SK-N-SH (cell line): ENCODE results near the gene EIF4G1. TPM values are rescaled to one million over a fixed set of nuclear protein-coding genes. Genes with fewer than 3 reads are reported as not detected.

Source experiments
- CTCF ChIA-PET: fragments of 300-600, 350-600 bp; formaldehyde crosslinking; extraction: SDS; loops from one replicate; lab custom pipeline; 2021; lab: Yijun Ruan, JAX
- POLR2A ChIA-PET: fragments of 350-600 bp; sonication (Branson Sonifier 250); formaldehyde crosslinking; extraction: SDS; loops from one replicate; lab custom pipeline; 2020; ENCODE audit warnings: antibody characterized with exemption, inconsistent platforms; lab: Yijun Ruan, JAX
- DNase-seq: peaks from one replicate; pipeline ENCODE4 v3.0.0; 2012
- H2AFZ ChIP-seq: fragments of 200-600 bp; sonication (generic); 2 replicates; pipeline ENCODE4 v1.8.1; 2016; ENCODE audit warnings: antibody characterized with exemption, mild to moderate bottlenecking, low read depth
- H3F3A ChIP-seq: fragments of 200-600 bp; sonication (generic); replicated peaks from 2 replicates; pipeline ENCODE3; 2016; ENCODE audit warnings: antibody characterized with exemption, mild to moderate bottlenecking; ENCODE audit not compliant: insufficient read depth
- H3K27ac ChIP-seq, 2 experiments: fragments of 200-500 bp in 1 of 2; fragments of 200-600 bp in 1 of 2; sonication (Bioruptor generic) in 1 of 2; sonication (generic), shearing (Covaris generic) in 1 of 2; 2 replicates each; pipeline versions ENCODE4 v1.5.1 to v1.6.1; 2014 to 2016; ENCODE audit warnings: low read depth in 2 of 2, inconsistent platforms in 1 of 2, low read length in 1 of 2, mild to moderate bottlenecking in 1 of 2, mixed read lengths in 1 of 2
- H3K27me3 ChIP-seq: fragments of 200-600 bp; sonication (generic), shearing (Covaris generic); 2 replicates; pipeline ENCODE4 v1.6.1; 2016; ENCODE audit warnings: mixed run types; ENCODE audit not compliant: insufficient read depth
- H3K36me3 ChIP-seq, 2 experiments: fragments of 200-500 bp in 1 of 2; fragments of 200-600 bp in 1 of 2; sonication (Bioruptor generic) in 1 of 2; sonication (generic) in 1 of 2; replicated peaks in 1 of 2; 2 replicates each; pipeline versions ENCODE3 to v1.5.1; 2014 to 2016; ENCODE audit warnings: low read length in 1 of 2, mild to moderate bottlenecking in 1 of 2; ENCODE audit not compliant: insufficient read depth in 2 of 2, control insufficient read depth in 1 of 2
- H3K4me1 ChIP-seq, 2 experiments: fragments of 200-500 bp in 1 of 2; fragments of 200-600 bp in 1 of 2; sonication (Bioruptor generic) in 1 of 2; sonication (generic), shearing (Covaris generic) in 1 of 2; 2 replicates each; pipeline versions ENCODE4 v1.5.1 to v1.6.1; 2014 to 2016; ENCODE audit warnings: low read depth in 1 of 2, low read length in 1 of 2, mixed run types in 1 of 2; ENCODE audit not compliant: insufficient read depth in 2 of 2, control insufficient read depth in 1 of 2
- H3K4me2 ChIP-seq: fragments of 200-600 bp; sonication (generic), shearing (Covaris generic); 2 replicates; pipeline ENCODE4 v1.6.1; 2017; ENCODE audit warnings: mixed run types
- H3K4me3 ChIP-seq, 2 experiments: fragments of 200-500 bp in 1 of 2; fragments of 200-600 bp in 1 of 2; sonication (Bioruptor generic) in 1 of 2; sonication (generic), shearing (Covaris generic) in 1 of 2; 2 replicates each; pipeline versions ENCODE4 v1.5.1 to v1.8.1; 2014 to 2016; ENCODE audit warnings: low read depth in 2 of 2, inconsistent platforms in 1 of 2, low read length in 1 of 2, mild to moderate bottlenecking in 1 of 2, mixed read lengths in 1 of 2, moderate library complexity in 1 of 2
- H3K79me2 ChIP-seq: fragments of 200-600 bp; sonication (generic); 2 replicates; pipeline ENCODE4 v1.8.1; 2017; ENCODE audit warnings: mild to moderate bottlenecking; ENCODE audit not compliant: insufficient read depth
- H3K9ac ChIP-seq: fragments of 200-600 bp; sonication (generic); 2 replicates; pipeline ENCODE4 v1.6.1; 2017; ENCODE audit warnings: mixed run types
- H3K9me2 ChIP-seq: fragments of 200-600 bp; sonication (generic); 2 replicates; pipeline ENCODE4 v1.6.1; 2017; ENCODE audit warnings: mixed run types
- H3K9me3 ChIP-seq: fragments of 200-600 bp; sonication (generic); 2 replicates; pipeline ENCODE4 v1.6.1; 2017; ENCODE audit warnings: mixed run types, mild to moderate bottlenecking, moderate library complexity
- H4K20me1 ChIP-seq: fragments of 200-600 bp; sonication (generic); 2 replicates; pipeline ENCODE4 v1.6.1; 2017; ENCODE audit warnings: mild to moderate bottlenecking, mixed run types; ENCODE audit not compliant: insufficient read depth
- CHD2 ChIP-seq: fragments of 150-350 bp; IDR thresholded peaks from 2 replicates; pipeline ENCODE4 v1.6.1; 2018; ENCODE audit warnings: low read length; ENCODE audit not compliant: partially characterized antibody
- ELF1 ChIP-seq: IDR thresholded peaks from 2 replicates; pipeline ENCODE4 v1.4.0; 2012
- FOSL2 ChIP-seq: IDR thresholded peaks from 2 replicates; pipeline ENCODE4 v1.4.0; 2012; ENCODE audit warnings: low read depth, mild to moderate bottlenecking, moderate library complexity, borderline replicate concordance
- FOXM1 ChIP-seq: IDR thresholded peaks from 2 replicates; pipeline ENCODE4 v1.4.0; 2012; ENCODE audit warnings: low read depth, mild to moderate bottlenecking
- MEF2A ChIP-seq: IDR thresholded peaks from 2 replicates; pipeline ENCODE4 v1.4.0; 2012; ENCODE audit warnings: low read depth, borderline replicate concordance
- NFIC ChIP-seq: IDR thresholded peaks from 2 replicates; pipeline ENCODE4 v1.4.0; 2012; ENCODE audit warnings: borderline replicate concordance
- REST ChIP-seq: IDR thresholded peaks from 2 replicates; pipeline ENCODE4 v1.6.1; 2012; ENCODE audit warnings: mild to moderate bottlenecking, low read depth, low read length, moderate library complexity
- RXRA ChIP-seq: IDR thresholded peaks from 2 replicates; pipeline ENCODE4 v1.4.0; 2012; ENCODE audit warnings: low read depth, mild to moderate bottlenecking, borderline replicate concordance
- SIN3A ChIP-seq: IDR thresholded peaks from 2 replicates; pipeline ENCODE4 v1.6.1; 2012; ENCODE audit warnings: low read depth, mild to moderate bottlenecking, low read length, moderate library complexity, borderline replicate concordance
- TAF1 ChIP-seq: IDR thresholded peaks from 2 replicates; pipeline ENCODE4 v1.6.1; 2012; ENCODE audit warnings: low read depth, mild to moderate bottlenecking, low read length, moderate library complexity, borderline replicate concordance
- TCF12 ChIP-seq: IDR thresholded peaks from 2 replicates; pipeline ENCODE4 v1.4.0; 2012
- USF1 ChIP-seq: IDR thresholded peaks from 2 replicates; pipeline ENCODE4 v1.4.0; 2012; ENCODE audit warnings: low read depth, borderline replicate concordance
- USF2 ChIP-seq: fragments of 150-350 bp; IDR thresholded peaks from 2 replicates; pipeline ENCODE4 v1.6.1; 2017; ENCODE audit warnings: antibody characterized with exemption, low read length, low read depth, borderline replicate concordance
- WGBS: methylation state at CpG from one replicate; pipeline ENCODE4 v1.1.6; 2017; ENCODE audit warnings: low lambda C conversion rate; 5-methylcytosine and 5-hydroxymethylcytosine counted together
- polyA plus RNA-seq, 3 experiments: library from polyadenylated mRNA; depleted of rRNA; stranded (reverse); fragments of >200 nt; gene quantifications; 2 replicates each; pipeline ENCODE4 v1.2.3, GENCODE V29; 2012

EIF4G1 gene
- polyA plus RNA-seq, 1 of the 3 experiments (the other 2 are of a cell fraction) = 262 TPM

DNA sequence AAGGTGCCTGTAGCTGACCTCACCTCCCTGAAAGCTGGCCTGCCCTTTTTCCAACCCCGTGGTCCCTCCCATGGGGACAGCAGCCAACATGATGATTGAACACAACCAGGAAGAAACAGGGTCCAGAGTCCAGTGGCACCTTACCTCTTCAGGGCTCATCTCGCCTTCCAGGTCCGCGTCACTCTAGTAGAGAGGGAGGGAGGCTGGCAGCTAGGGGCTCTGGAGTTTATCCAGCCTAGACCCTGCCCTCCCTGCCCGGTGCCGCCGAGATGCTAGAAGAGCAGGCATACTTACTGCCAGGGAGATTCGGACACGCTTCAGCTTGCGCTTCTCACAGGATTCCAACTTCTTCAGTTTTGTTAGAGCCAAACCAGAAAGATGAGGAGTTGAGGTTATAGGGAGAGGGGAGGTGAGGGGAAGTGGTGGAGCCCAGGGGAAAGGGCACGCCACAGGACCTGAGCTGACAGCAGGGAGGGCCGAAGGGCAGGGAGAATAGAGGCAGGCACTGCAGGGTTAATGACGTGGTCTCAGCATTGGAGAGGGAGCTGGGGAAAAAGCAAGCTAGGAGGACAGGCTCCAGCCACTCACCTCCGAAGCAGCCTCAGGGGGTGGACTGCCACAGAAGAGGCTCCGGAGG lies 37.9 kb downstream of the EIF4G1 start (continued):
- TF ChIP-seq REST = no peak
- no peak for TF ChIP-seq RXRA

- Histone ChIP-seq H3K79me2 (no peaks in the 10 kb centered on the region), H3K36me3 (peaks cover 3 to 37% of the 10 kb centered on the region in 2 experiments), H3K27me3 (no peaks in the 10 kb centered on the region)
- no peak for TF ChIP-seq MEF2A
- TF ChIP-seq CHD2 = no peak
- TF ChIP-seq SIN3A = no peak
- no peak for TF ChIP-seq FOSL2
- TF ChIP-seq ELF1 = no peak
- no peak for TF ChIP-seq NFIC
- no peak for TF ChIP-seq TAF1
- TF ChIP-seq USF1 = no peak
- TF ChIP-seq FOXM1 = no peak
- no peak for TF ChIP-seq USF2
- TF ChIP-seq TCF12 = no peak
- TF ChIP-seq, all 33 proteins: peak for 0
- ChIA-PET POLR2A (interaction anchor here (1.5 to 2.9 kb wide), 2 partner anchors 8 to 15 kb away, joined by 4 to 19 read pairs; partner anchors contain the start of gene FAM131A), CTCF (interaction anchor here (0.7 to 5.3 kb wide), 23 partner anchors 9 to 451 kb away, joined by 3 to 63 read pairs (median 4); partner anchors contain the start of genes CLCN2, EEF1AKMT4, FAM131A and POLR2H)
- no peak overlapping the region for H3K4me3 ChIP-seq
- no peak overlapping the region for H3K4me2 ChIP-seq
- H3K9ac ChIP-seq = no peak overlapping the region
- no peaks in the 10 kb centered on the region for H3F3A ChIP-seq
- no peak overlapping the region for H2AFZ ChIP-seq
- H3K9me2 ChIP-seq = no peaks in the 10 kb centered on the region
- no peak overlapping the region; a peak in 1 of 4 replicates for H3K27ac ChIP-seq
- no peak for DNase-seq
- no peaks in the 10 kb centered on the region for H4K20me1 ChIP-seq
- H3K9me3 ChIP-seq = no peaks in the 10 kb centered on the region
- H3K4me1 ChIP-seq = peaks cover 0 to 18% of the 10 kb centered on the region in 2 experiments; a peak in 1 of 4 replicates
- 100% methylated on average over 1 of the region's 11 CpGs for WGBS
These were observed 38.6 kb downstream of the EIF4G1 start for GRCh38 chr3:184352897-184353545.
